ENCODE data around the gene DYNC1I1.

DYNC1I1 gene

DNA sequence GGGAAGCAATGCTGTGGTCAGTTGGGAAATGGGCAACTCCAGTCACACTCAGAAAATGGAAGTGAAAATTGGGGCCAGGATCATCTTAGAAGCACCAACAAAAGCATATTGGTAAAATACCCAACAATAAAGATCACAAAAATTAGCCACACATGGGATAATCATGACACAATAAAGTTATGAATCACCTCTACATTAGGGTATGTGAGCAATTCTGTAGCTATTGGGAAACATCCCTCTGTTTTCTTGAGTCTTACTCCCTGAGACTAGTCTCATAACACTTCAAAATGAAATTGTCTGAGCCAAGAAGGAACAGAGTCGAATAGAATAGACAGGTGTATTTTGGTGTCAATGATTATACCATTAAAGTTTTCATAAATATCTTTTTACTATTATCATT lies 178.3 kb downstream of the DYNC1I1 start:
- no peak overlapping the region for H3K27ac ChIP-seq
- TF ChIP-seq CTCF (conservative IDR thresholded peaks at IDR 0.05): no peak

DNA sequence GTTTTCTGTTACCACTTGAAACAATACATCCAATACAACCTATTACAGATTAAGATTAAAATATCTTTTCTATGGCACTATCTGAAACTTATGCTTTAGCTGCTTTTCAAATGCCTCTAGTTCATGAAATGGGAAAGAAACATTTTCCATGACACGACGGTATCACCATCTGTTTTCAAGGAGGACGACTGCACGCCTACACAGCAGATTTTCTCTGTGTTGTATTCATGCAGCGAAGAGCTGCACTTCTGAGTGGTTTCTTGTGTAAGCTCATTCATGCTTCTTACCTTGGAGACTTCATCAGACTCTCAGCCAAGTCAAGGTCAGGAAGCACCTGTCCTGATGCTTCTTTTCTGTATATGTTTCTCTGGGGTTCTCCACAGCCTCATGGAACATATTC lies 179.2 kb downstream of the DYNC1I1 start:
- TF ChIP-seq CTCF (conservative IDR thresholded peaks at IDR 0.05): no peak
- H3K27ac ChIP-seq: no peak overlapping the region

DNA sequence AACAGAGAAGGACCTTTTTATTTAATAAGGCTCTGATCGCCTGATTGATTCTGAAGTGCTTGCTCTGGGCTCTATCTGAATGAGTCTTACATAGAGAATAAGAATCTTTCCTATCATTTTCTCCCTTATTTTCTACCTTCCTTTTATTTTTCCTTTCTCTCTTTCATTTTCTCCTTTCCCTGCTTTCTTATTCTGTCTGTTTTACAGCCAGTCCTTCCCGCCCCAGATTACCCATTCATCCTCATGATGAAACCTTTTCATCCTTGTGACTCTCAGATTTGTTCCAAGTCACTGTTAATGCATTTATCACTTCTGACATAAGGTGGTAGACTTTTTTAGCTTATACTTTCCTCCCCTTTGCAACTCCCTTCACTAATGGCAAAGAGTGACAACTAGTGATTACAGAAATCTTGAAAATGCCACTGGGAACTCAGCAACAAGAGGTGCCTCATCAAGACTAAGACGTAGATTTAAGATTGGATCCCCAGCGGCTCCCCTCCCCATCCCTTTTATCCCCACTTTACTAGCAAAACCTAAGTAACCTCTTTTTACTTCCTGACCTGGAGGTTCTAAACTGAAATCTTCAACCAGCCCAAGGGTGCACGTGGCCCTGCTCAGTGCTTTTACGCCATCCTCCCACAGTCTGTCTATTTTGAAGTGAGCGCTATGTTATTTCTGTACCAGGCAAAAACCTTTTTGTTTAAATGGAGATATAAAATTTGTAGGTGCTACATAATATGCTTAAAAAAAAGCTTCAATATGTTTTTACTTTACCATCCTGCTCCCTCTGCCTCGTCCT lies 179.8 kb downstream of the DYNC1I1 start:
- no peak for TF ChIP-seq CTCF (conservative IDR thresholded peaks at IDR 0.05)
- no peak overlapping the region for H3K27ac ChIP-seq

GRCh38 chr7:95952851-95953250 lies 180.5 kb downstream of the DYNC1I1 start:
- no peak for TF ChIP-seq CTCF (conservative IDR thresholded peaks at IDR 0.05)
- H3K27ac ChIP-seq: no peak overlapping the region

DNA sequence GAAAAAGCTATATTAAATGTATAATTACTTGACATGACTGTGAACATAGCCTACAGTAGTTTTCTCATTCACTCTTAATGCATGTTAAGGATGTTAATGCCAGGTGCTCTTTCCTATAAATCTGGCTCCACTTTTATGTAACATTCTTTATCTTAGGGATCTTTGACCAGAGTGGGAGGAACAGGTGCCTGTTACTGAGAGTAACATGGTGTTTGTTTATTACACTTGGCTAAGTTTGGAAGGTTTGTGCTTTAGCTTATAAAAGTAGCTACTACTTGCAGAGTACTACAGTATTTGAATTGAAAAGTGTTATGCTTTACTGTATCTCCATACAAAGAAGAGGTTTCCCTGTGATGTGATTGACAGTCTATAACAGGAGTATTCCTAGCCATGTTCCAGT lies 183.4 kb downstream of the DYNC1I1 start:
- TF ChIP-seq CTCF (conservative IDR thresholded peaks at IDR 0.05): no peak
- peak overlapping the region; percentile 50 for H3K27ac ChIP-seq

GRCh38 chr7:95957510-95957909 lies 185.2 kb downstream of the DYNC1I1 start:
- no peak overlapping the region for H3K27ac ChIP-seq
- TF ChIP-seq CTCF (conservative IDR thresholded peaks at IDR 0.05): no peak

DNA sequence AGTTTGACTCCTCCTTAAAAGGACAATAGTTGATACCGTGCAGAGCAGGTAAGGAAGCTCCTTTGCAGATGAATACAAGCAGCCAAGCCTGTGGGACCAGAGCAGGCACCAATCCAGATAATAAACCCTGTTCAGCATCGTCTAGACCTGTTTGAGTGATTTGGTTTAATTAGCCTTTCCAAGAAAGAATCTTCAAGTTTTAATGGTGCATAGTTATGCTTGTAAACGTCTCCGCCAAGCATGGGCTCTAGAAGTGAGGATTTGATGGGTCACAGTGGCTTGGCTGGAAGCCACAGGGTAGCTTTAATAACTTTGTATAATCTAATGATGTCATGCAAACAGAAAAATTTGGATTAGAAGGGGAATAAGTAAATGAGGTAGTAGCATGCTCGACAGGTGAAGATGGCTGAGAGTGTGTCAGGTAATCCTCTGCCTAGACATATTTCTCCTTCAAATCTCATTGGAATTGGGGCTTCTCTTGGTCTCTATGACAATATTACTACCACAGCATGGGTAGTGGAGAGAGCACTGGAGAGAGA lies 188.4 kb downstream of the DYNC1I1 start:
- TF ChIP-seq CTCF (conservative IDR thresholded peaks at IDR 0.05): no peak
- no peak overlapping the region for H3K27ac ChIP-seq
